ENCODE measurements around the gene KCNG1. TPM values are rescaled to one million over a fixed set of nuclear protein-coding genes. Genes with fewer than 3 reads are reported as not detected.

The KCNG1 gene
- total RNA-seq, 1 experiment from 2014 or later = 65.0 TPM

DNA sequence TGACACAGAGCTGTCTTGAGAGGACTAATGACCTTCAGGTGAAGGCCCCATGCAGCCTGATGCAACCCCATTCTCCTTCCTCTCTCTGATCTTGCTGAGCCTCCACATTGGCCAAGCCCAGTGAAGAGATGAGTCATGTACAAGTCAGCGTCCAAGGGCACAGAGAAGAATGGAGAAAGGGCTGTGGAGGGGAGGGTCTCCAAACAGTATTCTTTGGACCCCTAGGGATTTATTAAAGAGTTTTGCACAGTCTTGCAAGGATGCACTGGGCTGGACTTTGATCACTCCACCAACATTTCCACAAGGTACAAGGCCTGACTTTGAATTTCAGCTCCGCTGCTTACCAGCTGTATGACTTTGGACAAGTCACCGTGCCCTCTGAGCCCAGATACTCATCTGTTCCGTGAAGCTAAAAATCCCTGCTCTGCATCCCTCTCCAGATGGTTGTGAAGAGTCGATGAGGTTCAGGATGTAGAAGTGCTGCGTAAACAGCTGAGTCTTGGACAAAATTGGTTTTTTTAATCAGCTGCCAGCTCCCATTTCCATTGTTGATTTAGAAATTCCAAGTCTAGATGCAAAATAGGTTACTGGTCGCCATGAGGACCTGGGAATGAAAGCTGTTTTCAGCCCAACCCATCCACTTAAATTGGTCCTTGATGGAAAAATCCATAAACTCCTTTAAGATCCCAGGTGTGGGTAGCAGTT lies 14.1 kb upstream of the KCNG1 start:
- DNase-seq (ENCODE audit: low read depth) = peak; percentile 64

- DNase-seq (ENCODE audit: low read depth) = no peak
These were observed 13.3 kb upstream of the KCNG1 start for GRCh38 chr20:51036226-51036625.

DNA sequence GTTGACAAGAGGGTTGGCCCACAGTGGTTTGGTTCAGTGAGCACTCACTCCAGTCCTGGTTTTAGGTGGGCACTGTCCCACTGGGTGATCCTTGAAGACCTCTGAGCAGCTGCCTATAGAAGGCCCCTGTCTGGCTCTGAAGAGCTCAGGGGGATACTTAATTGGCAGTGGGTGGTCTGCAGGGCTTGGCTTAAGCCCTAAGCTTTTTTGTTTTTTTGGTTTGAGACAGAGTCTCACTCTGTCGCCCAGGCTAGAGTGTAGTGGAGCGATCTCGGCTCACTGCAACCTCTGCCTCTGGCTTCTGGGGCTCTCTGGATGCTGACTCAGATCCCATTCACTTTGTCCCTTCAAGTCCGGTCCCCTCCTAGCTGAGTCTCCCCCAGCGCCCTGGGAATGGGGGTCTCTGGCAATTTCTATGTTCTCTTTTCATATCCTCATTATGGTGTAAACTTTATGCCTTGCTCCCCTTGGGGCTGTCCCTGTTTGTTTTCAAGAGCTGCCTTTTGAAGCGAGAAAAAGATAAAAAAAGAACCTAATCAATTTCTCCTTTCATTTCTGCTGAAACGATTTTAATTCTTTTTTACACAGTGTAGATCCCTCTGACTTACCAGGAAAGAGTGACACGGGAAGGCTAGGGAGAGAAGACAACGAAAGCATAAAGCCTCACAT lies 12.2 kb upstream of the KCNG1 start:
- DNase-seq (ENCODE audit: low read depth) = no peak

- no peak for DNase-seq (ENCODE audit: low read depth)
These were observed 11.6 kb upstream of the KCNG1 start for GRCh38 chr20:51034476-51034875.

DNA sequence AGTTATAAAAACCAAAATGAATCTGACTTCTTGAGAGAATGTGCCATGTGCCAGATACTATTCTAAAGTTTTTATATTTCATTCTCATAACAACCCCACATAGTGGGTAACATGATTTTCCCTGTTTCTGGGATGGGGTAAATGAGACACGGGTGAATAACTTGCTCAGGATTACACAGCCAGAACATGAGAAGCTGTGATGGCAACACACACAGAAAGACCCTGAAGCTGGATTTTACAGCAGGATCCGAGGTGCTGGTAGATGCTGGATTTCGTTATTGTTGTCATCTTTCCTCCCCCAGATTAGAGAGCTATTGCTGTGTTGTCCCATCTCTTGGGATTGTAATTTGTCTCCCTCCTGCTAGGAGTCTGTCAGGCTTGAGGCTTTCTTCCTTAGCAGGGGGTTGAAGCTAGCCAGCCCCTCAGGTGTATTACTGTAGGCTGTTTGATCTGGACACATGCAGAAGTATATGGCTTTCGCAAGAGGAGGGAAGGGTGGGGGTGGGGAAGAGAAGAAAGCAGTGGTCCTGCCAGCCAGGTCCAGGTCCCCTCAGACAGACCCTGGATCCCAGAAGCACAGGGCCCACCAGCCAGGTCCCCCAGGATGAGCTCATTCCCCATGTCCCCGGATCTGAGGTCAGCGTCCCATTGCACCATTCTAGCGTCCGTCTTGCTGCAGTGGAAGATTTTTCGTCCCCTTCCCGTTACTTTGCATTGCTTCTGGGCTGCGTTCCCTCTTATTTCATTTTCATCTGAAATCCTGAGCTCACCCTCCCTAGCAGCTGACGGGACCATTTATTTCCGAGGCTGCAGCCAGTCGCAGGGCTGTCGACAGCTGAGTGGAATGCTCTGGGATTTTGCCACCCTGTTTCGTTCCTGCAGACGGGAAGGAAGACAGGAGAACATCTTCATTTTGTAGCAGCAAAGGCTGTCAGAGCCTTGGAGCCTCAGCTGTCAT lies 7.3 kb upstream of the KCNG1 start:
- DNase-seq (ENCODE audit: low read depth) = no peak

GRCh38 chr20:51029556-51029955 lies 6.6 kb upstream of the KCNG1 start:
- DNase-seq (ENCODE audit: low read depth) = no peak

DNA sequence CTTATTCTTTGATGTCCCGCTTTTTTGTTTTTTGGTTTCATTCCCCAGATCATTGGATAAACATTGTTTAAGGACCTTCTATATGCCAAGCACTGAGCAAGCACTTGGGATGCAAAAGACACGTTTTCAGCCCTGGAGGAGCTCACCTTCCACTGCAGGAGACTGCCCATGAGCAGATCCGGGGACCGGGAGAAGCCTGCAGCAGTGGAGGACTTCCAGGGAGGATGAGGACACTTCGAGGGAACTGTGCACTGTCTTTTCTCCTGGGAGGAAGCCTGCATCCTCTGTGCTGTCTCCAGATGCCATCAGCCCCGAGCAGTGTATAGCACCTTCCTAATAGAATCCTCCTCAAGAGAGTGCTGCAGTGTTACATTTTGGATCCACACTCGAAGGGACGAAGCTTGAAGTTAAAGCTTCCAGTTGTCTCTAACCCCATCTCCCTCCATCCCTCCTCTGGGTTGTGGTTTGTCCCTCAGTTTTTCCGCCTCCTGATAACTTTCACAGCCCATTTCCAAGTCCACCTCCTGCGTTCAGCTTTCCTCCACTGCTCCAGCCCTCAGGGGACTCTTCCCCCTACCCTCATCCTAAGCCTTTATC lies 5.8 kb upstream of the KCNG1 start:
- DNase-seq (ENCODE audit: low read depth) = no peak

DNA sequence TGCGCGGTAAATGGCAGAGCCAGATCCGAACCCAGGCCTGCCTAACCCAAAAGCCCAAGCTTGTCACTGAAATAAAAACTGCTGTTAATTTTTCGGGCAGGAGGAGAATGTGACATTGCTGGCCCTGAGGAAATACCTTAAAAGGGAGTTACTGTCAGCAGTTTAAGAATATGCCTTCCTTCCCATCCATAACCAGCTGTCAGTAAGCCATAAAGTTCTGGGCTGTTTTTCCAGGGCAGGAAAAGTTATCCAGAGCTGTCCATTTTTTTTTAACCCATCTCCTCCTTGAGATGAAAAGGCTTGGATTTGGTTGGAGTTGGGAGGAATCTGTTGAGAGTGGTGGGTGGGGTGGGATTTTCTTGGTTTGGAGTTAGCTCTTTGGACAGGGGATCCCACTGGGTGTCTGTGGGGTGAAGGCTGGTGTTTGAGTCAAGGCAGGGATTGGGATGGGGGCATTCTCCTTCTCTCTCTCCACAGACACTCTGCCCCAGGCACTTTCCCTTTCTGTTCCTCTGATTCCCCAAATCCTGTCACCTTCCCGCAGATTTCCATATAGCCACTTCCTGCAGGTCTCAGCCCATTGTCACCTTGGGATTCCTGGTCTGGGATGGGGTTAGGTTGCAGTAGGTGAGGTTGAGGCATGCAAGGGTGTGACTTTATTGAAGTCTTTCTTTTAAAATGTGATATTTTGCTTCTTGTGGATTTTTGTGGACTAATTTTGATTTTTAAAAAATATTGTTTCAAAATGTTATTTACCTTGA lies 4.3 kb upstream of the KCNG1 start:
- no peak for DNase-seq (ENCODE audit: low read depth)

DNA sequence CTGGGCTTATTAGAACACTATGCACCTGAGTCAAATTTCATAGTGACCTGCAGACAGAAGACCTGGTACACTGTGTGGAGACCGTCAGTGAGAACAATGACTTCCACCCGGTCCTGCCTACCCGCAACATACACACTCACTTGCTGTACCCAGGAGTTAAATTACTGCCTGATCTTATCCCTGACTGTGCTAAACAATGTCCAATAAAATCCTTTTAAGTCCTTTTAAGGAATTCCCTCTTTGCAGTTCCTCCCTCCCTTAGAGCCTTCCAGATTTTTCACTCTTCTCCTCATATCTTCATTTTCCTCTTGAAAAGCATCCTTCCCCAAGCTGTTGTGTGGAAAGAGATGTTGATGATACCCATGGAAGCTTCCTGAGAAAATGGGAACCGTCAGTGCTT lies 3.4 kb upstream of the KCNG1 start:
- DNase-seq (ENCODE audit: low read depth) = no peak

DNA sequence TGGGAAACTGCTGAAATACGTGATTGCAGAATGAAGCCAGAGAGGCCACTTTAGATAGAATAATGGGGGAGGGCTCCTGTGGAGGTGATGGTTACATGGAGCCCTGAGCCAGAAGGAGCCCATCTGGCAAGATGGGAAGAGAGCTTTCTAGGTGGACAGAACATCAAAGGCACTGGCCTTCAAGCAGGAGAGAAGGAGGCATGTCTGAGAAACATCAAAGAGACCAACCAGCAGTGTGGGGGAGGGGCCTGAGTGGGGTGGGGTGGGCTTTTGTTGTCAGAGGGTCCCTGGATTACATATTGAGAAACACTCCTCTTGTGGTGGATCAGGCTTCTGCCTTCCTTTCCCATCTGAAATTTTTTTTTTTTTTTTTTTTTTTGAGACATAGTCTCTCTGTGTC lies 1.9 kb upstream of the KCNG1 start:
- DNase-seq (ENCODE audit: low read depth) = no peak

DNA sequence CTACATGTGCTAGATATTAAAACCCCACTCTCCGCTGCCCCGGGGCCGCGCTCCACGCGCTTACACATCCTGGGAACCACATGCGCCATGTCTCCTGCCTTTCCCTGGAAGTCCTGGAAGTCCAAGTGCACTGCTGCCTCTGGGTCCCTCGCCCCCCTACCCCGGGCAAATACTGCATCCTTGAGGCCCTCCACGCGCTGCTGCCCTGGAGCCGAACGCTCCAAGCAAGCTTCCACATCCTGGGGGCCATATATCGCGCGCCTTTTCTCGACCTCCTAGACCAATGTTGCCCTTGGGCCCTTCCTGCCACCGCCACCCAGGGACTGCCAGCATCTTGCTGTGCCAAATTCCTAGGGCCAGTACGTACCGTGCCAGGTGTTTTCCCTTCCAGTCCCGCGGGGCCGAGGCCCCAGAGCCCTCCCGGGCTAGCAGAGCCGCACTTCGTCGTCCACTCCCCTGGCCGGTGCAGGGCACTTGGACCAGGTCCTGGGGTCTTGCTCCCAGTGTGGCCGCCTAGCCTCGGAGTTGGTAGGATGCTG lies 779 bp upstream of the KCNG1 start:
- no peak for DNase-seq (ENCODE audit: low read depth)

DNA sequence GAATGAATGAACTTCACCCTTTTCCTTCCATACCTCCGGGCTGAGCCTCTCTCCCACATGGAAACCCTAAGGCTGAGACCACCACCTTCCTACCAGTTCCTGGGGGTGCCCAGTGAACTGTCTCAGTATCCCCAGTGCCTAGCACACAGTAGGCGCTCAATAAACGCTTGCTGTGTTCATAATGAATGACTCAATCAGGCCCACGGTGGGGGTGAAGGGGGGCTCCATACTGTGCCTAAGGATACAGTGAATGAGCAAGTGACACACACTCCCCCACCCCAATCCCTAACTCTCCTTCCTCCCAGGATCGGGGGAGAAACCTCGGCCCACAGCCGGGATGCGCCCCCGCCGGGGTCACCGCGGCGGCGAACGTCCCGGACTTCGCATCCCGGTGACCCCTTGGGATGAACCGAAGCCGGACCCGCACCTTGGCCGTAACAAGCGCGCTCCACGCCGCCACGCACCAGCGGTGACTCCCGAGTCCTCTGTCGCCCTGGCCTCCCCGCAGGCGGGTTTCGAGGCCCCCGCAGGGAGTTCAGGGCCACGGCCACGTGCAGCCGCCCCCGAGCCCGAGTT lies 592 bp downstream of the KCNG1 start:
- no peak for DNase-seq (ENCODE audit: low read depth)

DNA sequence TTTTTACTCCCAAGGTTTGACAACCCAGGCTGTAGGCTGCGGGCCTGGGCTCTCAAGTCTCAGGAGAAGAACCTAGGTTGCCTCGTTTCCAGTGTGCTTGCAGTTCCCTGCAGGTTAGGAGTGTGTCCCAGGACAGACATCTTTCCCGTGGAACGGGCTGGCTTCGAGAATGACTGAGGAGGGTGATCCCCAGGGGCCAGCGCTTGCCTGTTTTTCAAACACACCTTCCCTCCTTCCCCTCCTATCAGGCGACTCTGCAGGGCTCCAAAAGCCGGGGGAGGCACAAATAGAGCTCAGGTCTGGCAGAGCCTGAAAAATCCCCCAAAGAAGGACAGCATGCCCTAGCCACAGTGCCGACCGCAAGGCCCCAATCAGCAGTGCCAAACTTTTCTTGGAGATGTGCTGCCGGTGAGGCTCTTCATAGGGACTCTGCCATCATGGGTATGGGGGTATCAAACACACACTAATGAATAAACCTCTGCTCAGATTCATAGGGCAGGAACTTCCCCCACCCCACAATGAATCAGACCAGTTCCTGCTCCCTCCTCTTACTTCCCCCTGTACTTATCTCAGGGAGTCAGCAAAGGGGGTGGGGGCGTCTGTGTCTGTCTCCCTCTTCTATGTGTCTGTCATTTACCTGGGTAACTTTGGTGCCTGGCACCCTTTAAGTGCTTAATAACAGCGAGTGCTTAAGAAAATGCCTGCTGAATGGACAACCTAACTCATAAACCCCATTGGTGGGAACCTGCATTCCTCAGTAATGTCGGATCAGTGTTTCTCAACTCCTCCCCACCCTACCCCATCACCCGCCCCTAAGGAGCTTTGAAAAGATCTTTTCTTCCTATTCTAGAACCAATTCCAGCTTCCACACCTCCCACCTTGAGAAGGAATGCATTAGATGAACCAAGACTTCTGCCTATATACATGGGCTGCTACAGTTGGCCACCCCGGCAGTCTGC lies 1.6 kb downstream of the KCNG1 start:
- peak; percentile 61 for DNase-seq (ENCODE audit: low read depth)

DNA sequence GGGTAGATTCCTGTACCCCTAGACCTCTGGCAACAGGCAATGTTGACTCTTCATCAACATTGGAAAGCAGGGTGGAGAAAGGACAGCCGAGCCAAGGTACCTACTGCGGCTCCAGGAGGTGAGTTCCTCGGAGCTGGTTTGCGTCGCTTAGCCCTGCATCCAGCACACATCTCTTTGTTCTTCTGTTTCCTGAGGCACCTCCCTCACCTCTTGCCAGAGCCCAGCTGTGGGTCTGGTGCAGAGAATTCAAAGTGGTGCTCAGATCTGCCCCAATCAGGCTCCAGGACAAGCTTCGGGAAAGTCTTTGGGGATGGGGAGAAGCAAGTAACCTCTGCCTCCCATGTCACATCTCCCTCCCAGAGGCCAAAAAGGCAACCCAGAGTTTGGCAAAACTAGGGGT lies 2.2 kb downstream of the KCNG1 start:
- DNase-seq (ENCODE audit: low read depth) = no peak

DNA sequence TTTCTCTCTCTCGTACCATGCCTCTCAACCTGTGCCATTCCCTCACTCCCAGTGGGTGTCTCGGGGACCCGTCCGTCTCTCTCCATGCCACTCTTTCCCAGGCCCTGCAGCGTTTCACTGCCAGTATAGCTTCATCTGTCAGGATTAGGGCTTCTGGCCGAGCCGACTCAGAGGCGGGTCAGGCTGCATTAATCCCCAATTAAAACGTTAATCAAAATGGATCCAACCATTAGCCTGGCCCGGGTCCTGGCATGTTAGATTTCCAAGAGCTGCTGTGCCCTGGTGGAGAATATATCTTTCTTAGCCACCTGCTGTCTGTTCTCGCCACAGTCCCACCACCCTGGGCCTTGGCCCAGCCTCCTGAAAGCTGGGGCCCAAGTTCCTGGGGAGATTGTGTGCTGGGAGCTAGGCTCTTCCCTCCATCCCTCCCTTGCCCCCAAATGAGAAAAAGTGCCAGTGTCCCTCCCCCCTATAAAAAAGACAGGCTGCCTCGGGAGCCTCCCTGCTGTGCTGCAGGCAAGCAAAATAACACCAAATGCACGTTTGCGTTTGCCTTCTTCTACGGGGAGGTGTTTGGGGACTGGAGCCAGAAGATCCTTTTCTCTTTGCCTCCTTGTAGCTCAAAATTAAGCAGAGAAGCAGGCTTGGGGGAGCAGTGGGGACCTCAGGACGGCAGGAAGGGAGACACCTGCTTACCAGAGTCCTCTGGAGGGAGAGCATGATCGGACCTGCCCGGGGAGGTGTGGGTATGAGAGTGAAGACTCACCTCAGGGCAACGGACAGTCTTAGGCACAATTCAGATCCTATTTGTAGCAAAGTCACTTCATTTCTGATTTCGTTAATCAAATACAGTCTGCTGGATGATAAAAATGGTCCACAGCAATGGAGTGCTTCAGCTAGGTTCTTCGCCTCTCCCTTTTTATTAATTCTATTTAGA lies 3.0 kb downstream of the KCNG1 start:
- DNase-seq (ENCODE audit: low read depth) = no peak

DNA sequence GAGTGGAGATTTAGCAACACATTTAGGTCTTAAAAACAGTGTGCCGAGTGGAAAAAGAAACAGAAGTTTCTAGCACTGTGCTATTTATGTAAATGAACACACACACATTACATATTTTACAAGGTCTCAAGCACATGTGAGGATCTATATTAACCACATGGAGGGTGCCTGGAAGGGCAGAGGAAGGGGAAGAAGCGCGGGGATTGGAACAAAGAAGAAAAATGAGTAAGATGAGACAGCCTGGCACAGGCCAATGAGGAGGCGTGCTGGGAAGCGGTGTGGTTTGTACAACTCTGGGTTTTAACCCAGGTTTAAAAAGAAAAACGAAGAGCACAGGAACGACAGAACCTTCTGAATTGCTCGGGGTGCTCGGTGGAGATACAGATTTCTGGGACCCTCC lies 5.7 kb downstream of the KCNG1 start:
- DNase-seq (ENCODE audit: low read depth) = no peak

DNA sequence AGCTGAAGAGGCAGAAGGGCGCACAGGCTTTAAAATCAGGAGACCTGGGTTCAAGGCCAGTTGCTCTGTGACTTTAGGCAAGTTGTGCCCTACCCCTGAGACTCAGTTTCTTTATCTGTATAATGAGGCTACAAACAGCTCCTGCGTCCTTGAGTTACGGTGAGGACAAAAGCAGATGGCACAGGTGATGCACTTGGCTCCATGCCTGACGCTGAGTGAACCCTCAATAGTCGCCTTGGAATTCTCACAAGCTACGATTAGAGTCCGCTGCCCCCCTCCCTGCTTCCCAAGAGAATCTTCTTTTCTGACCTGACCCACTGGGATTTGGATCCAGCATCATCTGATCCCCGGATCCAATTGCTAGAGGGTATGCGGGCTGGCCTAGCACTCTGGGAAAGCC lies 6.4 kb downstream of the KCNG1 start:
- no peak for DNase-seq (ENCODE audit: low read depth)

All from HT1080 (cell line).